Nucleus accumbens (tissue), 56 donors: ENCODE data around the gene STPG1.
A peak's percentile ranks its signal among the peaks of the same experiment; 100 is the strongest.

Source experiments
- DNase-seq, 56 donors: peaks; one replicate each; lab custom pipeline; 2025; lab: John Stamatoyannopoulos, UW

The STPG1 gene

DNA sequence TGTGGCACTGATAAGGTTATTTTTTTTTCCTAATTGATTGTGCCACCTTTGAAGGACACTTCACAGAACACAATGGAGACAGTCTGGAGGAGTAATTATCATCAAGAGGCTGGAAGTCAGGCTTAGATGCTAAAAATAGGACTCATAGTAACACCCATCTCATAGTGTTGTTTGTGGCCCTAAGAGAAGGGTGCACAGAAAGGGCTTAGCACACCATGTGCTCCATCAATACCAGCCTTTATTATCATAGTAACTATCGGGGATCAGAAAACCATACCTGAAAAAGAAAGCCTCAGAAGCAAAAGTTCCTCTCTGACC is 13.9 kb upstream of the STPG1 start:
- DNase-seq, result no peak

DNA sequence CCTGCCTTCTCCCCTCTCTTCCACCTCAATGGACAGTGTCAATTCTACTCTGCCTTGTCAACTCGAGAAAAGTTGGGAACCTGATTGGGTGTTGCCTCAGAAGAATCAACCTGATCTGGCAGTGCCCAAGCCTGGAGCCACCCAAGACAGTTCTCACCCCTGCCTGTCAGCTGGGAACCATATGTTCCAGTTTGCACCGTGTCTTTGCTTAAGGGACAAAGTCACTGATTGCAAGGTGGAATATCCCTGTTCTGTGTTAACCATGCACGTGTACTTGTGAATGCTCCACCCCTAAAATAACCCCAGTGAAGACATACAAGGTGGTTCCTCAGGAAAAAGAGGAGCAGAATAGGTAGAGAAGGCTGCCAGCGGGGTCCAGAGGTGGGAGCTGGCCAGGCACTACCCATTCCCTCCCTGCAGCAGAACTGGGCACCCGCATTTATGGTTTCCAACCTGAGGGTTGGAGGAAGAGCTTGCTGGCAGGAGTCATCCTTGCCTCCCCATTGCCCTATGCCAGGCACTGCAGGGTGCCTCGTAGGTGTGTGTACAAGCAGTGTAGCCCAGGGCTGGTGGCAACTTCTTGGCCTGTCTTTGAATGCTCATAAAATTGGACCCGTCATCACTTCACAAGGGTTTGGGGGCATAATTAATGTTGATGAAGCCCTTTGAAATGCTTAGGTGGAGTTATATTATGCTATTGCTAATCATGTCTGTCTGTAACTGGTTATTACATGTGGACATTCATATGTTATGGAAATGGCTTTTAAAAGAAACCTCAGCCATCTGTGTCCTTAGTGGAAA is 13.4 kb upstream of the STPG1 start:
- no peak for DNase-seq

DNA sequence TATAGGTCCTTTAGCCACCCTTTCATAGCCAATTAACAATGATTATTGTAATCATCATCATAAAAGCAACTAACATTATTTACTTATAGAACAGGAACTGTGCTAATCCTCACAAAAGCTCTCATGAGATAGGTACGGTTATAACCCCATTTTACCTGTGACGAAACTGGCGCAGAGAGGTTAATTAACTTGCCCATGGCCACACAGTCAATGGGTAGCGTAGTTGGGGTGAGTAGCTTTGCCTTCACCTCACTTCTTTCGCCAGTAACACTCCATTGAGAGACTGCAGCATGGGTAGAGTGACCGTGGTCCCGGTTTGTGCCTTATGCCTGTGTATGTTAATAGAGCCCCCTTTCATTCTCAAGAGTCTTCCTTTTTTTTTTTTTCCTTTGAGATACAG is 12.3 kb upstream of the STPG1 start:
- DNase-seq, result no peak

DNA sequence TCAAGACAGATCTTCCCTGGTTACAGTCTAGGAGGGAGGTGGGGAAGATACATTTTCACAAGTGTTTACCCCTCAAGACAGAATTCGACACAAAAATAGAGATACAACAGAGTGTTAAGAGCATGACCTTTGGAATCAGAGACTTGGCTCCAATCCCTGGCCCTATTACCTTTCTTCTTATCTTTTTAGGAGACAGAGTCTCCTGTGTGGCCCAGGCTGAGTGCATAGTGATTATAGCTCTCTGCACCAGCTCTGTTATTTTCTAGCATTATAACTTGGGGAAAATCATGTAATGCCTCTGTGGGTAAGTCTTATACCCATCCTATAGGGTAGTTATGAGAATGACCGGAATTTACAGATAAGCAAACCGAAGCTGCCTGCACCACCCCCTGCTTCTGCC is 11.9 kb upstream of the STPG1 start:
- DNase-seq, result no peak

DNA sequence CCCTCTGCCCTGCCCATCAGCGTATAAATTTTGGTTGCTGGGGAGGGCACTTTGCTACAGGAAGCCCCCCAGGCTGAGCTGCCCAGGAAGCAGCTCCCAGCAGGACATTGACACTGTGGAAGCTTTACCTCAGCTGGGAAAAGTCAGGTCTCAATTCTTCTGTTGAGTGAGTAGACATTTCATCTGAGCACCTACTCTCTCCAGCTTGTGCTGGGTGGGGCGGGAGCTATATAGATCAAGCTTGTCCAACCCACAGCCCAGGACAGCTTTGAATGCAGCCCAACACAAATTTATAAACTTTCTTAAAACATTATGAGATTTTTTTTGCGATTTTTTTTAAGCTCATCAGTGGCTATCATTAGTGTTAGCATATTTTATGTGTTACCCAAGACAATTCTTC is 11.4 kb upstream of the STPG1 start:
- DNase-seq, result no peak

DNA sequence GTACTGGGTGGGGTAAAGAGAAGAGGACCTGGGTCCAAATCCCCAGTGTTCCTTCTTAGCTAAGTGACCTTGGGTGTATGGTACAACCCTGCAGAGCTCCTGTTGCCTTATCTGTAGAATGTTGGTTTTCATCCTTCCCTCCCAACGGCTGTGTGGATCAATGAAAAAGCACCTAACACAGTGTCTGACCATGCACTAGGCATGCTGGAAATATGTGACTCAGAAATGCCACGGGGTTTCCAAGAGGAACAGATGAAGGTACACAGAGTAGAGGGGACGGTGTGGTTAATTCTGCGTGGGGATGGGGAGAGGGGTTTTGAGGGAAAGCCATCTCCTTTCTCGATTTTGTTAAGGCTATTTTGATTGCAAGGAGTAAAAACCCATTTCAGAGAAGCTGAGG is 10.6 kb upstream of the STPG1 start:
- DNase-seq, result no peak

DNA sequence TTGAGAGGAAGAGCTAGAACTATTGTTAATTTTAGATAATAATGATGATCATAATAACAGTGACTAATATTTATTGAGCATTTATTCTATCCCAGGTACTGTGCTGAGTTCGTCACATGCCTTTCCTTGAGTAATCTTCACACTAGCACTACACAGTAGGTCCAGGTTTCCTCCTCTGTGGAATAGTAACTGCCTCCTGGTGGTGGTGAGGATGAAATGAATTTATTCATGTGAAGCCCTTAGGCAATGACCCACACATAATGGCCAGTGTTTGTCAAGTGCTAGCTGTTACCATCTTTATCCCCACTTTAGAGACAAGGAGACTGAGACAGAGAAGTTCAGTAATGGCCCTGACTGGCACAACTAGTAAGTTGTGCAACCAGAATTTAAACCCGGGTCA is 7.9 kb upstream of the STPG1 start:
- DNase-seq, result no peak

DNA sequence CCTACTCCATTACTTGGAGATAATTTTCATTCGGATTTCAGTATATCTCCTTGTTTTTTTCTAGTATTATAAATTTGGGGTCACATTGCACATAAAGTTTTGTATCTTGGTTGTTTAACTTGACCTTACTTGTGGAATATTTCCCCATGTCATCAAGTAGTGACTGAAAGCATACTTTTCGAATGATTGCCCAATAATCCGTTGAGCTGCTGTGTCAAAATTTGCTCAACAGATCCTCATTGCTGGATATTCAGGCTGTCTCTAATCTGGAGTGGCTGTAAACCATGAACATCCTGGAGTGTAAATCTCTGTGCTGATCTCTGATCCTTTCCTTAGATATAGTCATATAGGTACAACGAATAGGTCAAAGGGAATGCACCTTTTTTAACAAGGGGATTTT is 7.0 kb upstream of the STPG1 start:
- DNase-seq, result no peak

DNA sequence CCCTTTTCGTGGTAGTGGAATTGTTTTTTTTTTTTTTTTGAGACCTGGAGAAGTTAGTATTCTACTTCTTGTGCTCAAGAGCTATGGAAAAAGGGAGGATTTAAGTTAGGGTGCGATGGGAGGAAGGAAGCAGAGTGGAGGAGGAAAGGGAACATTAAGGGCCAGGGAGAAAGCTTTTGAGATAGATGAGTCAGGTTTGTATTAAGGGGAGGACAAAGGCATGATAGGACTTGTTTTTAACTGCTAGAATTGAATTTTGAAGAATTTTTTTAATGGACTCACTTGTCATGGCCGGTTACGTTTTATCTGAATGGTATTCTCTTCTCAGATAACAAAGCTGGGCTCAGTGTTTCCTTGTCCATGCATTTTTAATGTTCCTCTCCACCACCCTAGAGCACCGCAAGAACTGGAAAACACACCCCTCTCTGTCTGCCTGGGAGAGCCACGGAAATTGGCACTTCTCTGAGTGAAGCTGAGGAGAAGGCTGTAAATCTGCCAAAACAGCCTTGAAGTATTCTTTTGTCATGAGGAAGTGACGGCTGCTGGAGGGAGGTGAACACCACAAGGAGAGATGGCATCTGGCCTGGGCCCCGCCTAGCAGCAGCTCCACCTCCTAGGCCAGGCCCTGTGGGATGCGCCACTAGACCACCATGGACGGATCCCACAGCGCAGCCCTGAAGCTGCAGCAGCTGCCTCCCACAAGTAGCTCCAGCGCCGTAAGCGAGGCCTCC is 5.5 kb upstream of the STPG1 start:
- DNase-seq, result peak in 35 of 56 donors; percentile 16 to 68 (median 45)

DNA sequence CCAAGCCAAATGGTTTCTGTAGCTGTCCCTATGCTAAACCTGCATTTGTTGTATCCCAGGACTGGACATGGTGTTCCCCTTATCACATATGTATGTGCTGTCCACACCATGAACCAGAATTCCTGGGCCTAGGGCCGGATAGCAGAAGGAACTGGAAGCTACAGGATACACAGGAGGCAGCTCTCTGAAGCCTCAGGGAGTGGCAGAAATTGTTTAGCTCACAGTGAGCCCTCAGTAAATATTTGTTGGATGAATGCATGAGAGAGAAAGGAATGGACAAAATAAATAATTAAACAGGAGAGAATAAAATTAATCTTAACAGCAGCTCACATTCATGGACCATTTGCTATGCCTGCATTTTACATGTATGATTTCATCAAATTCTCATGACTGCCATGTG is 4.1 kb upstream of the STPG1 start:
- DNase-seq, result no peak

DNA sequence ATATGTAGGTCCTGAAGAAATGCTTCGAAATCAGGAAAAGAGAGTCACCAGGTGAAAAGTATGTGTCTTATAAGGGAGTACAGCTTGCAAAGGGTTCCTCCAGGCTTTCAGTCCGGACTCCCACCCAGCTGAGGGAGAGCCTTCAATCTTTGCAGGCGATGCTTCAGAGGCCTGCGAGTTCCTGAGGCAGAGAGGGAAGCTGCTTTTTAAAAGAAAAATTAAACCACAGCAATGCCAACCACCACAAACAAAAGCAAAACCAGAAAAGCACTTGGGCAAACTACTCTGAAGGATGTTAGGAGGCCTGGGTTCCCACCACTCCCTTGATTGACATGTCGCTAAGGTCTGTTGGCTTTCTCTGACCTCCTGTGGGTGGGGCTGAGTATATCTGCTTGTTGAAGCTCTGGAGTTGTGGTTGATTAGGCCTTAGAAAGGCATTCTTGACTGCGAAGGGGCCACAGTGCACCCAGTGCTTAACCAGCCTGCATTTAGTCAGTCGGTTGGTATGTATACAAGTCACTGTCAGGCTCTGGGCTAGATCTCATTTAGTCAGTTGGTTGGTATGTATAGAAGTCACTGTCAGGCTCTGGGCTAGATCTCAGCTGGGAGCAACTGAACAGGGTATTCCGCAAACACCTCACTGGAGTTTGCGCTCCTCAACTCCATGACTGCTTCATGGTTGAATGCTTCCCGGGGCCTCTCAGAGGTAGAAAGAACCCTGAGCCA is 3.2 kb upstream of the STPG1 start:
- no peak for DNase-seq

DNA sequence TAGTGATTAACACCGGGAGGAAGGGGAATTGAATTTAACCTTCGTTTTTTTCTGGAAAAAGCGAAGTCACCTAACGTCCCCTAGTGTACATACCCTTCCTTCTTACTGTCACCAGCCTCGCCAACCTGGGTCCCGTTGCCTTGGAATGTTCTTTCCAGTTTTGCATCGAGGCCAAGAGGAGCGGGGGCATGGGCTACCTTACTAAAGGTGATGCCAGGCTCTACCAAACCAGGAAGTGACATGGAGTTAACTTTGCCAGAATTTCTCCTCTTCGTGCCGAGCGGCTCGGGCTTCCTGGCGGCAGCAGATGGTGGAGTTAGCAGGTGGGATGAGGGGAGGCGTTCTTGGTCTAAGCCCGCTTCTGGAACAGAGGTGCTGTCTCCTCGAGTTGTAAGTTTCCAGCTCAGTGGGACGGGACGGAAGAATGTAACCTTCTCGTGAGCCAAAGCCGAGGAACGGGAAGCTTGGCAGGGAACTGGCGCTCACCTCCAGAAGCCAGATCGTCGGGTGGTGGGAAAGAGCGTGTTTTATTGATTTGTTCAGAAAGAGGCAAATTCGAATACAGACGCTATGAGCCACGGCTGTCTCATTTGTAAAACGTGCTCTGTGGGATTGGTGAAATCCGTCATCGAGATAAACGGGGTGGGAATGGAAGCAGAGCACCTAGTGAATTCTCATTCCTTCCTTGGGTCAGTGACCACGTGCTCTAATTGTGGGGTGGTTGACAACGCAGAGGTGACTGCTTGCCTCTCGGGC is 2.5 kb upstream of the STPG1 start:
- peak in 8 of 56 donors; percentile 47 to 79 (median 60) for DNase-seq

DNA sequence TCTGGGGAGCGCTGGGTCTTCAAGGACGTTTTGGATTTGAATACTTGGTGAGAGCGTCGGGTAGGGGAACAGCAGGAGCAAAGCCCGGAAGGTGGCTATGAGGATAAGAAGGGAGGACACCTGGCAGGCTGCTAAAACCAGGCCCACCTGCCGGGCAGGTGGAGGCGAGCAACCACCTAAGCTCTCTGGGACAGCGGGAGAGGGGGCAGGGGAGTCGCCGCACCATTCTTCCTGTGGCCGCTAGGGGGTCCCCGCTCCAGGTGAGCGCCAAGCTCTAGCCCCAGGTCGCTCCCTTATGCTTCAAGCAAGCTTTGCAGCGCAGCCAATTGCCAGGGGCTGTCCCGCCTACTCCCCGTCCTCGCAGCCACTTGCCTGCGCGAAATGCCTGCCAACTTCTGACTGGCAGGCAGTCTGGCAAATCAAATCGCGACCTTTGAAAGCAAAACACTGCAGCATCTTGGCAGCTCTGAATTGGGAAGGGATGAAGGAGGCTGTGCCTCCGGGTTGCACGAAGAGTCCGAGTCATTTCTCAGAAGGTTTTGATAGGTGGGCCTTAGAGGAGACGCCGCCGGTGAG is 1.8 kb upstream of the STPG1 start, which contains the start of gene NIPAL3:
Gene NIPAL3 (plus strand): TSS at position 469 of the 576 bp plus-strand sequence. CDS start 3,746 bp downstream, outside the sequence.
- peak; percentile 76 to 99 (median 94) for DNase-seq

DNA sequence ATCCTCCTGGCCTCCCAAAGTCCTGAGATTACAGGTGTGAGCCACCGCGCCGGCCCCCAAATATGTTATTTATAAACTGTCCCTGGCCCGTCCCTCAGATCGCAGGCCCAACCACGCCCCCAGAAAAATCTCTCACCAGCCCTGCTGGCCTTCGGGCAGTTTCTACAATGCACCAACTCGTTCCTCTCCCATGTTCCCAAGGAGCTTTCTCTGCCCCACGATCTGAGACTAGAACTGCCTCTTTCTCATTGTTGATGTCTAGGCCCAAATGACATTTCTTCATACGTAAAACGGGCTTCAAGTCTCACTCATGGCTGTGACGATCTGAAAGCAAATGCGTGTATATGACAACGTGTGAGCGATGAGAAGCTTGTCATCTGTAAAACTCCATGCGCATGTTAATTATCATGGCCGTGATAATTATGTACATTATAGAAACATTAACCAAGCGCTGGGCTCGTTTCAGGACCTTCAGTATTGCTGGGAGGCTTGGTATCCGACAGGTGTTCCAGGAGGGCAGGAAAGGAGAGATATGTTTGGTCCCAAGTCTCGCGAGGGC is 1.3 kb upstream of the STPG1 start:
- peak in 1 of 56 donors; percentile 66 for DNase-seq

DNA sequence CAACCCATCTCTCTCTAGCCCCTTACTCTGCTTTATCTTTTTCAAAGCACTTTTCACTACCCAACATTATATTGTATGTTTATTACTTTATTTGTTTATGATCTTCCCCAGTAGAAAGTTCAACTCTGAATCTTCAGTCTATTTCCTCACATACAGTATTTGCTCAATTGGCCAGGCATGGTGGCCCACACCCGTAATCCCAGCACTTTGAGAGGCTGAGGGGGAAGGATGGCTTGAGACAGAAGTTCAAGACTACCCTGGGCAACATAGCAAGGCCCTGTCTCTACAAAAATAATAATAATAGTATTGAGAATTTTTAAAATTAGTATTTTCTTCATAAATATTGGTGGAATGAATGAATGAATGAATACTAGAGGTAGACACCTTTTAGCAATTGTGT is 1.2 kb downstream of the STPG1 start:
- DNase-seq, result no peak

DNA sequence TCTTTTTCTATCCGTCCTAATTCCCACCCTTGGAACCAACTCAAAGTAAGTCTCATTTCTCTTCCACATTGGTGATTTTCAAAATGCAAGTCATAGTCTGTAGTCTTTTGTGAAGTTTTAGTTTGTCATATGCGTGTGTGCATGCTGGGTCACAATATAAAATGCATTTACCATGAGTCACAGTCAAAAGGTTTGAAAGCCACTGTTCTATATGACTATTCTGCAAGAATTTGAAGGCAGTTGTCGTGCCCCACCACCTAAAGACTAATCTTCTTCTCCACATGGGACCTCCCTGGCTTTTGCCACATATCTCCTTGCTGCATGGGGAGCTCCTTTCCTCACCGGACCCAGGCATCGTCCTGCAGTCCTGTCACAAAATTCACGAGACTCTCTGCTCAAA is 1.6 kb downstream of the STPG1 start:
- no peak for DNase-seq

DNA sequence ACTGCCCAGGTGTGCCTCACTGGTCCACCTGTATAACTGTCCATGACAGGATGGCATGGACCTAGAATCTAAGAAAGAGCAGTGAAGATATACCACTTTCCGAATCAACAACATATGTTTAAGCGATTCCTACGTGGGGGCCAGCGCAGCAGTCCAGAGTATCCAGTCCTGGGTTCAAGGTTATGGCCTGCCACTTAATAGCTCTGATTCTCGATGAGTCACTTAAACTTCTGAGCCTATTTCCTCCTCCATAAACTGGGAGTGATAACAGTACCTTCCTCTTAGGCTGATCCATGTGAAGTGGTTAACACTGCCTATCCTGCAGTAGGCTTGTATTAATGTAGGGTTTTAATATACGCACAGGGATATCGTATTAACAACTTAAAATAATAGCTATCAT is 2.8 kb downstream of the STPG1 start:
- no peak for DNase-seq

DNA sequence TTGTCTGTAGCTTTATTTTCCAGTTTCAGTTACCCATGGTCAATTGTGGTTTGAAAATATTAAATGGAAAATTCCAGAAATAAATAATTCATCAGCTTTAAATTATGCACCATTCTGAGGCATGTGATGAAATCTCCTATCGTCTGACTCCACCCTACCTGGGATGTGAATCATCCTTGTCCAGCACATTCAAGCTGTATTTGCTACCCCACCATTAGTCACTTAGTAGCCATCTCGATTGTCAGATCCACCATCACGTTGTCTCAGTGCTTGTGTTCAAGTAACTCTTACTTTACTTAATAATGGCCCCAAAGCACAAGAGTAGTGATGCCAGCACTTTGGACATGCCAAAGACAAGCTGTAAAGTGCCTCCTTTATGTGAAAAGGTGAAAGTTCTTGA is 4.0 kb downstream of the STPG1 start:
- DNase-seq, result no peak

DNA sequence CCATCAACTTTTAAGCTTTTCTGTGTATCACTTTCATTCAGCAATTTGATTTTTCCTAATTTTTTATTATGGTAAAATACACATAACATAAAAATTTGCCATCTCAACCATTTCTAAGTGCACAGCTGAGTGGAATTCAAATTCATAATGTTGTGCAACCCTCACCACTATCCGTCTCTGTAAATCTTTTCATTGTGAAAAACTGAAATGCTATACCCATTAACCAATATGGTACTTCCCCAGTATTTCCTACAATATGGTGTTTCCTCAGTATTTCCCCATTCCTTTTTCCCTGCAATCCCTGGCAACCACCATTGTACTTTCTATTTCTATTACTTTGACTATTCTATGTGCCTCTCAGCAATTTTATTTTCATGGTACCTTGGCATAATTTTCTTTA is 6.8 kb downstream of the STPG1 start:
- DNase-seq, result no peak

DNA sequence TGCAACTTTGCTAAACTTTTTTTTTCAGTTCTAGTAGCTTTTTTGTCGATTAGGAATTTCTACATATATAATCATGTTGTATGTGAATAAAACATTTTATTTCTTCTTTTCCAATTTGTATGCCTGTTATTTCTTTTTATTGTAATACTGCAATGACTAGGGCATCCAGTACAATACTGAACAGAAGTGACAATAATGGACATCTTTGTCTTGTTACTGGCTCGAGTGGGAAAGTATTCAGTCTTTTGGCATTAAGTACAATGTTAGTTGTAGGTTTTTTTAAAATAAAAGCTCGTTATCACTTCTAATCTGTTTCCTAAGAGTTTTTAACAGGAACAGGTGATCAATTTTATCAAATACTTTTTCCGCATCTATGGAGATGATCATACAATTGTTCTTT is 9.8 kb downstream of the STPG1 start:
- no peak for DNase-seq
